H9 (cell line): ENCODE measurements around the gene ADSS1. TPM values are rescaled to one million over a fixed set of nuclear protein-coding genes. Genes with fewer than 3 reads are reported as not detected.

Experiments
- DNase-seq: peaks from one replicate; pipeline ENCODE4 v3.0.0-alpha.2; 2017
- H2AFZ ChIP-seq: one replicate; pipeline ENCODE4 v1.6.1; 2013; ENCODE audit warnings: mild to moderate bottlenecking, low read length, control low read depth, moderate library complexity
- H2AK5ac ChIP-seq: 2 replicates; pipeline ENCODE4 v1.6.1; 2013; ENCODE audit warnings: low read length, control low read depth, mixed read lengths; ENCODE audit not compliant: insufficient read length
- H2BK120ac ChIP-seq: one replicate; pipeline ENCODE4 v1.6.1; 2013; ENCODE audit warnings: low read depth, mild to moderate bottlenecking, low read length, control low read depth, inconsistent platforms; ENCODE audit not compliant: poor library complexity, severe bottlenecking
- H2BK12ac ChIP-seq: 2 replicates; pipeline ENCODE4 v1.6.1; 2013; ENCODE audit warnings: low read length, control low read depth, mixed read lengths, low read depth; ENCODE audit not compliant: insufficient read length
- H2BK15ac ChIP-seq: 2 replicates; pipeline ENCODE4 v1.6.1; 2013; ENCODE audit warnings: low read depth, low read length, control low read depth
- H2BK20ac ChIP-seq: one replicate; pipeline ENCODE4 v1.6.1; 2013; ENCODE audit warnings: low read depth, mild to moderate bottlenecking, low read length, control low read depth, inconsistent platforms; ENCODE audit not compliant: poor library complexity, severe bottlenecking
- H2BK5ac ChIP-seq: 2 replicates; pipeline ENCODE4 v1.6.1; 2013; ENCODE audit warnings: low read length, control low read depth, mixed read lengths; ENCODE audit not compliant: insufficient read length
- H3K14ac ChIP-seq: 2 replicates; pipeline ENCODE4 v1.6.1; 2013; ENCODE audit warnings: low read length, control low read depth; ENCODE audit not compliant: insufficient read depth
- H3K18ac ChIP-seq: 2 replicates; pipeline ENCODE4 v1.6.1; 2013; ENCODE audit warnings: low read depth, mild to moderate bottlenecking, mixed read lengths, low read length, control low read depth; ENCODE audit not compliant: insufficient read length
- H3K23ac ChIP-seq: 2 replicates; pipeline ENCODE4 v1.6.1; 2013; ENCODE audit warnings: low read length, control low read depth, mixed read lengths, low read depth; ENCODE audit not compliant: insufficient read length
- H3K23me2 ChIP-seq: 2 replicates; pipeline ENCODE4 v1.6.1; 2013; ENCODE audit warnings: low read depth, mild to moderate bottlenecking, mixed read lengths, low read length, control low read depth; ENCODE audit not compliant: insufficient read length, poor library complexity, severe bottlenecking
- H3K27ac ChIP-seq: 2 replicates; pipeline ENCODE4 v1.5.1; 2013; ENCODE audit warnings: low read length, control low read depth, mixed read lengths, low read depth; ENCODE audit not compliant: insufficient read length
- H3K27me3 ChIP-seq: 2 replicates; pipeline ENCODE4 v1.6.1; 2013; ENCODE audit warnings: low read length, control low read depth, inconsistent platforms; ENCODE audit not compliant: insufficient read depth
- H3K4ac ChIP-seq: 2 replicates; pipeline ENCODE4 v1.6.1; 2013; ENCODE audit warnings: low read depth, mild to moderate bottlenecking, control low read depth, inconsistent platforms, low read length, moderate library complexity
- H3K4me1 ChIP-seq: 2 replicates; pipeline ENCODE4 v1.6.1; 2013; ENCODE audit warnings: low read length, control low read depth, inconsistent platforms; ENCODE audit not compliant: insufficient read depth
- H3K4me2 ChIP-seq: 2 replicates; pipeline ENCODE4 v1.6.1; 2013; ENCODE audit warnings: low read length, control low read depth, mixed read lengths; ENCODE audit not compliant: insufficient read length, insufficient read depth
- H3K56ac ChIP-seq: 2 replicates; pipeline ENCODE4 v1.6.1; 2013; ENCODE audit warnings: low read depth, mild to moderate bottlenecking, mixed read lengths, low read length, control low read depth; ENCODE audit not compliant: insufficient read length
- H3K79me1 ChIP-seq: 2 replicates; pipeline ENCODE4 v1.6.1; 2013; ENCODE audit warnings: low read depth, mild to moderate bottlenecking, moderate library complexity, low read length, control low read depth, inconsistent platforms; ENCODE audit not compliant: insufficient read depth, poor library complexity, severe bottlenecking
- H3K79me2 ChIP-seq: 2 replicates; pipeline ENCODE4 v1.6.1; 2013; ENCODE audit warnings: low read length, control low read depth, inconsistent platforms; ENCODE audit not compliant: insufficient read depth
- H3K9ac ChIP-seq: 2 replicates; pipeline ENCODE4 v1.6.1; 2013; ENCODE audit warnings: low read length, control low read depth, mixed read lengths; ENCODE audit not compliant: insufficient read length; ENCODE audit errors: extremely low read depth
- H3K9me3 ChIP-seq: one replicate; pipeline ENCODE4 v1.6.1; 2013; ENCODE audit warnings: low read depth, low read length, inconsistent platforms; ENCODE audit not compliant: control insufficient read depth
- H3T11ph ChIP-seq: one replicate; pipeline ENCODE4 v1.6.1; 2013; ENCODE audit warnings: mild to moderate bottlenecking, low read length, control low read depth, inconsistent platforms
- H4K20me1 ChIP-seq: one replicate; pipeline ENCODE4 v1.6.1; 2013; ENCODE audit not compliant: control insufficient read depth, insufficient read length, insufficient read depth
- H4K5ac ChIP-seq: 2 replicates; pipeline ENCODE4 v1.6.1; 2013; ENCODE audit warnings: low read depth, mild to moderate bottlenecking, mixed read lengths, low read length, control low read depth; ENCODE audit not compliant: insufficient read length
- H4K8ac ChIP-seq: replicated peaks from 2 replicates; pipeline ENCODE4 v1.6.1; 2013; ENCODE audit warnings: low read length, control low read depth, mixed read lengths, low read depth; ENCODE audit not compliant: insufficient read length
- H4K91ac ChIP-seq: 2 replicates; pipeline ENCODE4 v1.6.1; 2013; ENCODE audit warnings: low read depth, mild to moderate bottlenecking, moderate library complexity, mixed read lengths, low read length, control low read depth; ENCODE audit not compliant: insufficient read length
- H3K27ac Mint-ChIP-seq, 3 experiments: 2 replicates in 2 of 3; 3 replicates in 1 of 3; pipeline ENCODE4 v1.8.0; 2020 to 2021; ENCODE audit warnings: mixed read lengths in 3 of 3, mild to moderate bottlenecking in 1 of 3, moderate library complexity in 1 of 3
- H3K27me3 Mint-ChIP-seq: 2 replicates; pipeline ENCODE4 v1.8.0; 2021; ENCODE audit warnings: low read depth, mild to moderate bottlenecking, moderate library complexity, mixed read lengths
- H3K36me3 Mint-ChIP-seq, 3 experiments: 2 replicates in 2 of 3; 3 replicates in 1 of 3; pipeline ENCODE4 v1.8.0; 2020 to 2021; ENCODE audit warnings: low read depth in 3 of 3, mixed read lengths in 3 of 3; ENCODE audit not compliant: insufficient read depth in 1 of 3
- H3K4me1 Mint-ChIP-seq, 2 experiments: 2 replicates each; pipeline ENCODE4 v1.8.0; 2020; ENCODE audit warnings: mixed read lengths in 2 of 2
- H3K4me3 Mint-ChIP-seq, 2 experiments: 2 replicates in 1 of 2; 3 replicates in 1 of 2; pipeline ENCODE4 v1.8.0; 2020 to 2021; ENCODE audit warnings: mild to moderate bottlenecking in 2 of 2, mixed read lengths in 2 of 2, moderate library complexity in 1 of 2
- H3K9me3 Mint-ChIP-seq, 2 experiments: 2 replicates in 1 of 2; 3 replicates in 1 of 2; pipeline ENCODE4 v1.8.0; 2020; ENCODE audit warnings: mild to moderate bottlenecking in 2 of 2, mixed read lengths in 2 of 2, moderate library complexity in 1 of 2
- CTCF ChIP-seq: fragments of 200-600 bp; sonication (generic); conservative IDR thresholded peaks from 3 replicates; pipeline ENCODE4 v1.8.0; 2021; ENCODE audit warnings: antibody characterized with exemption, mild to moderate bottlenecking
- WGBS: extraction: QIAGEN DNeasy Blood & Tissue Kit; methylation state at CpG from one replicate; pipeline ENCODE4 v1.1.7; 2013; ENCODE audit warnings: missing lambda C conversion rate, low lambda C conversion rate, mixed read lengths; ENCODE audit not compliant: insufficient read length; ENCODE audit errors: extremely low coverage; 5-methylcytosine and 5-hydroxymethylcytosine counted together
- total RNA-seq: library from RNA; stranded (reverse); gene quantifications from 2 replicates; pipeline ENCODE4 v1.2.1, GENCODE V29; 2021

ADSS1 gene
- total RNA-seq, 1 experiment from 2014 or later: 8.5 TPM

GRCh38 chr14:104715871-104716270 lies 8.2 kb upstream of the ADSS1 start:
- Histone ChIP-seq H3K27me3 (no peaks in the 10 kb centered on the region), H3K27ac (no peak overlapping the region), H4K8ac (no peak overlapping the region), H4K5ac (no peak overlapping the region), H3K18ac (no peak overlapping the region), H3T11ph (no peak overlapping the region), H3K9me3 (no peaks in the 10 kb centered on the region), H2AFZ (no peak overlapping the region), H3K23me2 (no peaks in the 10 kb centered on the region), H3K23ac (no peak overlapping the region), H2BK5ac (no peak overlapping the region), H2BK120ac (no peak overlapping the region), H3K4me1 (no peaks in the 10 kb centered on the region), H2BK20ac (no peak overlapping the region), H3K4ac (no peak overlapping the region), H3K79me2 (no peaks in the 10 kb centered on the region), H3K79me1 (no peaks in the 10 kb centered on the region), H4K20me1 (no peaks in the 10 kb centered on the region), H2AK5ac (no peak overlapping the region), H3K56ac (no peak overlapping the region), H4K91ac (no peak overlapping the region), H3K4me2 (no peak overlapping the region), H2BK12ac (no peak overlapping the region), H3K14ac (no peak overlapping the region), H2BK15ac (no peak overlapping the region), H3K9ac (no peak overlapping the region)
- Mint-ChIP-seq H3K4me1 (no peaks in the 10 kb centered on the region), H3K36me3 (peaks cover 2 to 33% (median 27%) of the 10 kb centered on the region in 3 experiments; a peak in 6 of 7 replicates), H3K4me3 (no peak overlapping the region), H3K9me3 (no peaks in the 10 kb centered on the region; a peak in 1 of 5 replicates), H3K27me3 (no peaks in the 10 kb centered on the region; the same call in 1 of the 2 replicates), H3K27ac (no peak overlapping the region)
- WGBS: no CpG with 5 or more reads among the region's 12 CpGs
- DNase-seq: no peak
- no peak for TF ChIP-seq CTCF
